GM13976 (cell line): ENCODE data around the gene COIL.

Experiments
- DNase-seq: peaks from one replicate; pipeline ENCODE4 v3.0.0; 2012; ENCODE audit warnings: low spot score
- CTCF ChIP-seq: IDR thresholded peaks from 2 replicates; pipeline ENCODE4 v1.5.1; 2012; ENCODE audit warnings: borderline replicate concordance, mild to moderate bottlenecking; ENCODE audit not compliant: insufficient read depth; ENCODE audit errors: extremely low read depth, missing control alignments, control extremely low read depth
- in situ Hi-C: fragments of 300-500 bp; cut with MboI; formaldehyde crosslinking; loops from one replicate; pipeline ENCODE4 v1.12.0; 2022; ENCODE audit warnings: low sequenced_read_pairs, mixed read lengths, inconsistent platforms; ENCODE audit not compliant: unreplicated experiment

The COIL gene

DNA sequence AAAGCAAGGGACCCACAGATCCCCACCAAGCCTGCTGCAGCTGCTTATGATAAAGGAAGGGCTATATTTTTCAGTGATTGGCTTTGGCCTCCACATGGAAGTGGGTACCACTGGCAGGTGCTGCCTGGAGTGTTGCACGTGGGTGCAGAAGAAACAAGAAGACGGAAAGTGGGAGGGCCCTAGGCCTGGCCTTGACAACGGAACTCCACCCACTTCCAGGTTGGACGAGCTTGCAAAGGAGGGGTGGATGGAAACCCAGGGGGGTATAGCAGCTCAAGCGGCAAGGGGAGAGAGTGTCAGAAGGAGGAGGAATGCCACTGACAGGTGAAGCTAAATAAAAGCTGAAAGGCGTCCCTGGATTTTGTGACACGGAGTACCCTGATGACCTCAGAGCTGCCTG lies 67.3 kb downstream of the COIL start:
- TF ChIP-seq CTCF: no peak
- in situ Hi-C loops: no loop called here
- DNase-seq: no peak

DNA sequence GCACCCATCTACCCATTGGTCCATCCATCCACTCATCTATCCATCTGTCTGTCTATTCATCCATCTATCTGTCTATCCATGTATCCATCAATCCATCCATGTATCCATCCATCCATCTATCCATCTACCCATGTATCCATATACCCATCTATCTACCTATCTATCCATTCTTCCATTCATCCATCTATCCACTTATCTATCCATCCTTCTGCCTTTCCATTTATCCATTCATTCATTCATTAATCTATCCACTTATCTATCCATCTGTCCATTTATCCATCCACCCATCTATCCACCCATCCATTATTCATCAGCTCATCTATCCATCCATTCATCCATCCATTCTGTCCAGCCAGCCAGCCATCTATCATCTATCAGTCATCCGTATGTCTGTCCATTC lies 68.5 kb downstream of the COIL start:
- in situ Hi-C loops: no loop called here
- TF ChIP-seq CTCF: no peak
- DNase-seq: no peak

GRCh38 chr17:56891751-56892150 lies 69.1 kb downstream of the COIL start:
- TF ChIP-seq CTCF: no peak
- in situ Hi-C loops: no loop called here
- DNase-seq: no peak

- no peak for DNase-seq
- no peak for TF ChIP-seq CTCF
- in situ Hi-C loops: no loop called here
Measured at GRCh38 chr17:56890906-56891674, 69.8 kb downstream of the COIL start.

DNA sequence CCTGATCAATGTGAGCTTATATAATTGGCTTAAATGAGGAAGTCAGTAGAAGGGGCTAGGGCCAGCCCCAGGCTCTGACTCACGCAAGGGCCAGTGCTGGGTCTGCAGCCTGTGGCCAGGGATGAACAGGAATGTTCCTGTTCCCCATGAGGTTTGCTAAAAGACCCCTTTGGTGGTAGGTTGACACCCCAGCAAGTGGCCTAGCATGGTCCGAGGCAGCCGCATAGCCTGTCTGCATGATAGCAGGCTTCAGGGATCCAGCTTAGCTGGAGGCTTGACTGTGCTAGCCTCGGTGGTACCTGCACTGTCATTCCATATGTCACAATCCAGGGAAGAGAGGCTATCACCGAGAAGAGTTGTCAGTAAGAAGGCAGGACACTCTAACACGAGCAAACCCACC lies 70.5 kb downstream of the COIL start:
- no peak for TF ChIP-seq CTCF
- no peak for DNase-seq
- in situ Hi-C loops: no loop called here
